Measurements from ENCODE around the gene ABCC4. TPM values are rescaled to one million over a fixed set of nuclear protein-coding genes. Genes with fewer than 3 reads are reported as not detected.

Gene ABCC4
- total RNA-seq, 4 donors from 2014 or later: 3.9 to 6.8 (median 4.7) TPM

DNA sequence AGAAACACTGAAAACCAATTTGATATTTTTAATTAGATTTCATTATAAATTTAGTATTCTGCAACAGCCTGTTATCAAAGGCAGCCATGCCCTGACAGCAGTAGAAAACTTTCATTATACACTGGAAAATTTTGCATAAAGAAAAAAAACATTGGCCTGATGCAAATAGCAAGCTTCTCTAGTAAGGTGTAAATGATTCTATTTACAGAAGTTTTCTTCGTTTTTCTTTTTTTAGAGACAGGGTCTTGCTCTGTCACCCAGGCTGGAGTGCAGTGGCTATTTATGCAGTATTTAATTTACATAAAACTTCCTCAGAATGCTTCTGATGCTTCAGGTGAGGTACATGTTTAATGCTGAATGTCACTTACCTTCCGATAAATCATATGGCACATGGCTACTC lies 67.0 kb downstream of the ABCC4 start:
- no peaks in the 10 kb centered on the region for H3K9me3 ChIP-seq
- WGBS, 2 donors (ENCODE audit: low coverage in 1 of 2): 73 to 81% methylated on average over 1 to 2 of the region's 2 CpGs
- H3K4me3 ChIP-seq: no peak overlapping the region
- H3K4me1 ChIP-seq: no peaks in the 10 kb centered on the region
- ATAC-seq: no peak
- no peak overlapping the region for H3K27ac ChIP-seq
- no peak for TF ChIP-seq POLR2AphosphoS5 (IDR thresholded peaks at IDR 0.05)
- no peak for TF ChIP-seq POLR2A (IDR thresholded peaks at IDR 0.05)
- TF ChIP-seq EP300 (IDR thresholded peaks at IDR 0.05): no peak
- TF ChIP-seq, protein P1, sequence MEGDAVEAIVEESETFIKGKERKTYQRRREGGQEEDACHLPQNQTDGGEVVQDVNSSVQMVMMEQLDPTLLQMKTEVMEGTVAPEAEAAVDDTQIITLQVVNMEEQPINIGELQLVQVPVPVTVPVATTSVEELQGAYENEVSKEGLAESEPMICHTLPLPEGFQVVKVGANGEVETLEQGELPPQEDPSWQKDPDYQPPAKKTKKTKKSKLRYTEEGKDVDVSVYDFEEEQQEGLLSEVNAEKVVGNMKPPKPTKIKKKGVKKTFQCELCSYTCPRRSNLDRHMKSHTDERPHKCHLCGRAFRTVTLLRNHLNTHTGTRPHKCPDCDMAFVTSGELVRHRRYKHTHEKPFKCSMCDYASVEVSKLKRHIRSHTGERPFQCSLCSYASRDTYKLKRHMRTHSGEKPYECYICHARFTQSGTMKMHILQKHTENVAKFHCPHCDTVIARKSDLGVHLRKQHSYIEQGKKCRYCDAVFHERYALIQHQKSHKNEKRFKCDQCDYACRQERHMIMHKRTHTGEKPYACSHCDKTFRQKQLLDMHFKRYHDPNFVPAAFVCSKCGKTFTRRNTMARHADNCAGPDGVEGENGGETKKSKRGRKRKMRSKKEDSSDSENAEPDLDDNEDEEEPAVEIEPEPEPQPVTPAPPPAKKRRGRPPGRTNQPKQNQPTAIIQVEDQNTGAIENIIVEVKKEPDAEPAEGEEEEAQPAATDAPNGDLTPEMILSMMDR (IDR thresholded peaks at IDR 0.05): no peak
- no peaks in the 10 kb centered on the region for H3K27me3 ChIP-seq
- H3K36me3 ChIP-seq: no peaks in the 10 kb centered on the region

DNA sequence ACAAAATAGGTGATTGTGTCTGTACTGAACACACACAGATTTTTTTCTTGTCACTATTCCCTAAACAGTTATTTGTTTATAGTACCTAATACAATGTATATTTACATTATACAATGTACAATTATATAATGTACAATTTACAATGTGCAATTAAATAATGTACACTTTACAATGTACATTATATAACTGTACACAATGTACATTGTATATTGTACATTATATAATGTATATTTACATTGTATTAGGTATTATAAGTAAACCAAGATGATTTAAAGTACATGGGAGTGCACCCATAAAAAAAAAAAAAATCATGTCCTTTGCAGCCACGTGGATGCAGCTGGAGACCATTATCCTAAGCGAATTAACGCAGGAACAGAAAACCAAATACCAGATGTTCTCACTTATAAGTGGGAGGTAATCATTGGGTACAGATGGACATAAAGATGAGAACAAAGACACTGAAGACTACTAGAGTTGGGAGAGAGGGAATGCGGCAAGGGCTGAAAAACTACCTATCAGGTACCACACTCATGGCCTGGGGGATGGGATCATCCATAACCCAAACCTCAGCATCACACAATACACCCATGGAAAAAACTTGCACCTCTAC lies 68.1 kb downstream of the ABCC4 start:
- ATAC-seq: no peak
- Histone ChIP-seq H3K27me3 (no peaks in the 10 kb centered on the region), H3K4me3 (no peak overlapping the region), H3K4me1 (no peaks in the 10 kb centered on the region), H3K27ac (no peak overlapping the region), H3K9me3 (no peaks in the 10 kb centered on the region), H3K36me3 (no peaks in the 10 kb centered on the region)
- 71 to 79% methylated on average over 4 of the region's 4 CpGs for WGBS, 2 donors (ENCODE audit: low coverage in 1 of 2)
- TF ChIP-seq POLR2AphosphoS5 (IDR thresholded peaks at IDR 0.05) (no peak), EP300 (IDR thresholded peaks at IDR 0.05) (no peak), POLR2A (IDR thresholded peaks at IDR 0.05) (no peak)
- TF ChIP-seq, protein P1 (IDR thresholded peaks at IDR 0.05): no peak

GRCh38 chr13:95231393-95231792 lies 69.9 kb downstream of the ABCC4 start:
- ATAC-seq: no peak
- Histone ChIP-seq H3K27me3 (no peaks in the 10 kb centered on the region), H3K27ac (no peak overlapping the region), H3K4me1 (no peaks in the 10 kb centered on the region), H3K4me3 (no peak overlapping the region), H3K36me3 (no peaks in the 10 kb centered on the region), H3K9me3 (no peaks in the 10 kb centered on the region)
- TF ChIP-seq POLR2A (IDR thresholded peaks at IDR 0.05) (no peak), POLR2AphosphoS5 (IDR thresholded peaks at IDR 0.05) (no peak), EP300 (IDR thresholded peaks at IDR 0.05) (no peak)
- TF ChIP-seq, protein P1 (IDR thresholded peaks at IDR 0.05): no peak
- WGBS, 2 donors (ENCODE audit: low coverage in 1 of 2): 77 to 82% methylated on average over 8 to 9 of the region's 9 CpGs

DNA sequence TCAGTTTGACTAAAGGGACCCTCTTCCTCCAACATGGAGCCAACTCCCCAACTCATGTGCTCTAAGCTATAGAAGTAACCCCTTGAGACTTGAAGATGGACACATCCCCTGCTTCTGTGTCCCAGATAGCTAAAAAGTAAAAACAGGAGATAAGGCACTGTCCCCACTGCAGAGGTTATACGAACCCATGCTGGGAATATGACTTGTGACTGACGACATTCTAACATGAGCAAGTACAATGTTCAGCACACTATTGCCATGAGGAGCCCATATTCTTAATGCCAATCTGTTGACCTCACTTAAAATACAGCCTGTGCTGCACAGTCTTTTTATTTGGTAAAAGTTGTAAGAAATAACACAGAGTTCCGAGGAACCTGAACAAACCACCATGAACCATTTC lies 71.4 kb downstream of the ABCC4 start:
- no peaks in the 10 kb centered on the region for H3K36me3 ChIP-seq
- no peaks in the 10 kb centered on the region for H3K9me3 ChIP-seq
- 59 to 95% methylated on average over 3 of the region's 3 CpGs for WGBS, 2 donors (ENCODE audit: low coverage in 1 of 2)
- H3K4me3 ChIP-seq: no peak overlapping the region
- no peaks in the 10 kb centered on the region for H3K27me3 ChIP-seq
- TF ChIP-seq POLR2AphosphoS5 (IDR thresholded peaks at IDR 0.05) (no peak), POLR2A (IDR thresholded peaks at IDR 0.05) (no peak), EP300 (IDR thresholded peaks at IDR 0.05) (no peak)
- TF ChIP-seq, protein P1 (IDR thresholded peaks at IDR 0.05): no peak
- H3K27ac ChIP-seq: no peak overlapping the region
- no peak for ATAC-seq
- H3K4me1 ChIP-seq: no peaks in the 10 kb centered on the region

DNA sequence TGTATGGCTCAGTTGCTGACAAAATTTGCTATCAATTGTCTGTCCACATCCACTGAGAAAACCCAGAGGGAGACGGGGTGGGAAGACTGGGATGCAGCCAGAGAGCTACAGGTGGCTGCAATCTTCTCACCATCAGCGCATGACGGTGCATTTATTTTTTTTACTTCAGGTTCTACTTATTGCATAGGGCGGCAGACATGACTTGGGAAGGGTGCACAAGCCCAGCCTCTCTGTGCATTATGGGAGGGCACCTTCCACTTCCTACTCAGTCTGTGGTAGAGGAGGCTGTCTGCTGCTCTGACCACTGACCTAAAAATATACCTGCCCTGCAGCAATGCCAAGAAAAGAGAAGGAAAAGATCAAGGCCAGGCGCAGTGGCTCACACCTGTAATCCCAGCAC lies 73.1 kb downstream of the ABCC4 start:
- WGBS, 2 donors (ENCODE audit: low coverage in 1 of 2): 0 to 52% methylated on average over 1 to 3 of the region's 5 CpGs

More for the DNA sequence above, 73.1 kb downstream of the ABCC4 start:
- no peaks in the 10 kb centered on the region for H3K4me1 ChIP-seq
- H3K4me3 ChIP-seq: no peak overlapping the region
- ATAC-seq: no peak
- H3K27me3 ChIP-seq: no peaks in the 10 kb centered on the region
- no peak overlapping the region for H3K27ac ChIP-seq
- no peaks in the 10 kb centered on the region for H3K9me3 ChIP-seq
- no peaks in the 10 kb centered on the region for H3K36me3 ChIP-seq
- TF ChIP-seq, protein P1 (IDR thresholded peaks at IDR 0.05): no peak
- no peak for TF ChIP-seq POLR2AphosphoS5 (IDR thresholded peaks at IDR 0.05)
- no peak for TF ChIP-seq POLR2A (IDR thresholded peaks at IDR 0.05)
- no peak for TF ChIP-seq EP300 (IDR thresholded peaks at IDR 0.05)
